ENCODE data around the gene HNRNPUL1.

The HNRNPUL1 gene

GRCh38 chr19:41234512-41235168, 29.5 kb upstream of the HNRNPUL1 start:
- no peak for DNase-seq (ENCODE audit: low read depth, low spot score)

DNA sequence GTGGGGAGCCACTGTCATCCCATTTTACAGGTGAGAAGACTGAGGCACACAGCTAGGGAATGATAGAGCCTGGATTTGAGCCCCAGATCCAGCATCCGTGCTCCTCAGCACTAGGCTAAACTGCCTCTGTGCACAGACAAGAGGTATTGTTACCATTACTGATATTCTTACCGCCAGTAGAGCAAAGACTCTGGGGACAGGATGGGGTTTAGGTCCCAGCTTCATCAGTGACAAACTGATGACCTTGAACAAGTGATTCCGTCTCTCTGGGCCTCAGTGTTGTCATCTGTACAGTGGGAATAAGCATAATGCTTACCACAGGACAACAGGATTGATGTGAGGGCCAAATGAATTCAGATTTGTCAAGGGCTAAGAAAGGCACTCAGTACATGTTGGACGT, 28.7 kb upstream of the HNRNPUL1 start:
- no peak for DNase-seq (ENCODE audit: low read depth, low spot score)

DNA sequence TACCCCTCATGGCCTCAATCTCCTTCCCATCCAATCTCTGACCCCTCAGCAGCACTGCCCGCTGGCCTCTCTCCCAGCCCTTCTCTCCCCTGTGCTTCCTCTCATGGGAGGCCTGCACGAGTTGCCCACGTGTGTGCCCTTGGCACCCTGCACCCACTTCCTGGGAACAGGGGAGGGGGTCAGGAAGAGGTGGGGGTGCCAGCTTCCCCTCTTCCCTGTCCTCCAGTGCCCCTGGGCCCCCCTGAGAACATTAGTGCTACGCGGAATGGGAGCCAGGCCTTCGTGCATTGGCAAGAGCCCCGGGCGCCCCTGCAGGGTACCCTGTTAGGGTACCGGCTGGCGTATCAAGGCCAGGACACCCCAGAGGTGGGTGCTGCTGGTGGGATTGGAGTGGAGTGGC, 25.9 kb upstream of the HNRNPUL1 start:
- no peak for DNase-seq (ENCODE audit: low read depth, low spot score)

DNA sequence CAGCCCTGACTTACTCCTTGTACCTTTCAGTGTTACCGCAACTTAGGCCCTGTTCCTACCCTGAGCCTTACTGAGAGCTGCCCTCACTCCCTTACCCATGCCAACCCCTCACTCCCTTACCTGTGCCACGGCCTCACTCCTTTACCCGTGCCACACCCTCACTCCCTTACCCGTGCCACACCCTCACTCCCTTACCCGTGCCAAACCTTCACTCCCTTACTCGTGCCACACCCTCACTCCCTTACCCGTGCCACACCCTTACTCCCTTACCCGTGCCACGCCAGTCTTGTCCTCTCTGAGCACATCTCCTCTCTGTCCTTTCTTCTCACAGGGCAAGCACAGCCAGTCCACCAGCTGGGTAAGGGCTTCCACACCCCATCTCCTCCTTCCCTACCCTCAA, 24.8 kb upstream of the HNRNPUL1 start:
- DNase-seq (ENCODE audit: low read depth, low spot score) = no peak

- no peak for DNase-seq (ENCODE audit: low read depth, low spot score)
Measured at GRCh38 chr19:41239961-41240574, 24.1 kb upstream of the HNRNPUL1 start.

- no peak for DNase-seq (ENCODE audit: low read depth, low spot score)
Measured at GRCh38 chr19:41241859-41242258, 22.3 kb upstream of the HNRNPUL1 start.

DNA sequence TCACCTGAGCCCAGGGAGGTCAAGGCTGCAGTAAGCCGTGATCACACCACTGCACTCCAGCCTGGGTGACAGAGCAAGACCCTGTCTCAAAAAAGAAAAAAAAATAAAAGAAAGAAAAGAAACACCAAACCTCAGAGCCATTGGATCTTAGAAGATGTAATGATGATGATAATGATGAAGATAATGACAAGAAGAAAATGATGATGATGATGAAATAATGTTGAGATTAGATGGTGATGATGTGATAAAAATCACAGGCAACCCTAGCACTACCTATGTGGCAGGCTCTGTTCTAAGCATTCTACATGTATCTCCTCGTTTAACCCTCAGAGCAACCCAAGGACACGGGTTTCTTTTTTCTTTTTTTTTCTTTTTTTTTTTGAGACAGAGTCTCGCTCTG, 20.1 kb upstream of the HNRNPUL1 start:
- DNase-seq (ENCODE audit: low read depth, low spot score) = no peak

GRCh38 chr19:41245843-41246242, 18.3 kb upstream of the HNRNPUL1 start:
- DNase-seq (ENCODE audit: low read depth, low spot score) = no peak

GRCh38 chr19:41248895-41249294, 15.3 kb upstream of the HNRNPUL1 start:
- no peak for DNase-seq (ENCODE audit: low read depth, low spot score)

GRCh38 chr19:41249707-41250423, 14.3 kb upstream of the HNRNPUL1 start:
- no peak for DNase-seq (ENCODE audit: low read depth, low spot score)

DNA sequence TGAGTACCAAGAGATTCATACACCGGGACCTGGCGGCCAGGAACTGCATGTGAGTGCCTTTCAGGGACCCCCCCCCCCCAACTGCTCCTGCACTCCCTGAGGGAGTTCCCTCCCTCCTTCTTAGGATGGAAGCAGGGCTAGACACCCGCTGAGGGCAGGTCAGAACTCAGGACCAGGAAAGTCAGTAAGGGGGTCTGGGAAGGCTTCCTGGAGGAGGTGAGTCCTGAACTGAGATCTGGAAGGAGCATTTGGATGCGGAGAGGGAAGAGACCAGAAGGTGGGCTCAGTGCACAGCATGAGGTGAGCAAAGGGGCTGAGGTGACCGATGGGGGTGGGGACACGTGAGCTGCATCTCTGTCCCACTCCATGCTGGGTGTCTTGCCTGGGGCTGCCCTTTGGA, 10.5 kb upstream of the HNRNPUL1 start:
- no peak for DNase-seq (ENCODE audit: low read depth, low spot score)

DNA sequence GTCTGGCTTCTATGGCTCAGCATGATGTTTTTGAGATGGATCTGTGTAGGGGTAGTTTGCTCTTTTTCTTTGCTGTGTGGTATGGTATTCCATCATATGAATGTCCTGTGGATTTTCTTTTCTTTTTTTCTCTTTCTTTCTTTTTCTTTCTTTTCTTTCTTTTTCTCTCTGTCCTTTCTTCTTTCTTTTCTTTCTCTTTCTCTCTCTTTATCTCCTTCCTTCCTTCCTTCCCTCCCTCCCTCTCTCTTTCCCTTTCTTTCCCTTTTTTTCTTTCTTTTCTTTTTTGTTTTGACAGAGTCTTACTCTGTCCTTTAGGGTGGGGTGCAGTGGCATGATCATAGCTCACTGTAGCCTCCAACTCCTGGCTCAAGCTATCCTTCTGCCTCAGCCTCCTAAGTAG, 9.0 kb upstream of the HNRNPUL1 start:
- DNase-seq (ENCODE audit: low read depth, low spot score) = no peak

GRCh38 chr19:41261474-41262190, 2.5 kb upstream of the HNRNPUL1 start:
- DNase-seq (ENCODE audit: low read depth, low spot score) = no peak

- DNase-seq (ENCODE audit: low read depth, low spot score) = peak; percentile 22
Measured at GRCh38 chr19:41263042-41263849, 926 bp upstream of the HNRNPUL1 start.

DNA sequence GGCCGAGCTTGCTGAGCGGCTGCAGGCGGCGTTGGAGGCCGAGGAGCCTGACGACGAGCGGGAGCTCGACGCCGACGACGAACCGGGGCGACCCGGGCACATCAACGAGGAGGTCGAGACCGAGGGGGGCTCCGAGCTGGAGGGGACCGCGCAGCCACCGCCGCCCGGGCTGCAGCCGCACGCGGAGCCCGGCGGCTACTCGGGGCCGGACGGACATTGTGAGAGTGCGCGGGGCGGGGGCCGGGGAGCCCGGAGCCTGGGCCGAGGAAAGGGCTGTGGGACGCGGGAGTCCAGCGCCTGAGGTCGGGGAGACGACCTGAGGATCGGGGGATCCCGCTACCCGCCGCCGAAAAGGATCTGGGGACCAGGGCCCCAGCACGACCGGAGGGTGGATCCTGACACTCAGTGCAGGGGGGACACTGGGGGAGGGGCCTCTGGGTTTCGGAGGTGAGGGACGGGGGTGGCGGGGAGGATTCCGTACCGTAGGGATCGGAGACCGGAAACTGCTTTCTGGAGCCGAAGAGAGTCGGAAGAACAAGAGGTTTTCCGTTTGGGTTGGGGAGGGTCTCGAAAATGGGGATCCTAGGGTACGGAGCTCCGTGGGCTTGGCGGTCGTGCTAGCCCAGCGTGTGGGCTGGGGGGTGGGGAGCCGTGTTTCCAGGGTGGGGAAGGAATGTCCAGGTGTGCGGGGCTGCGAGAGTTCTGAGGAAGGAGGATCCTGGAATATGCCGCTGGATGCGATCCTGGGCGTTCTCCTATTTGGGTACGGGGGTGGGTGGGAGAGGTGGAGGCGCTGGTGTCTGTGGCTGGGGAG, 616 bp downstream of the HNRNPUL1 start:
- DNase-seq (ENCODE audit: low read depth, low spot score) = no peak

DNA sequence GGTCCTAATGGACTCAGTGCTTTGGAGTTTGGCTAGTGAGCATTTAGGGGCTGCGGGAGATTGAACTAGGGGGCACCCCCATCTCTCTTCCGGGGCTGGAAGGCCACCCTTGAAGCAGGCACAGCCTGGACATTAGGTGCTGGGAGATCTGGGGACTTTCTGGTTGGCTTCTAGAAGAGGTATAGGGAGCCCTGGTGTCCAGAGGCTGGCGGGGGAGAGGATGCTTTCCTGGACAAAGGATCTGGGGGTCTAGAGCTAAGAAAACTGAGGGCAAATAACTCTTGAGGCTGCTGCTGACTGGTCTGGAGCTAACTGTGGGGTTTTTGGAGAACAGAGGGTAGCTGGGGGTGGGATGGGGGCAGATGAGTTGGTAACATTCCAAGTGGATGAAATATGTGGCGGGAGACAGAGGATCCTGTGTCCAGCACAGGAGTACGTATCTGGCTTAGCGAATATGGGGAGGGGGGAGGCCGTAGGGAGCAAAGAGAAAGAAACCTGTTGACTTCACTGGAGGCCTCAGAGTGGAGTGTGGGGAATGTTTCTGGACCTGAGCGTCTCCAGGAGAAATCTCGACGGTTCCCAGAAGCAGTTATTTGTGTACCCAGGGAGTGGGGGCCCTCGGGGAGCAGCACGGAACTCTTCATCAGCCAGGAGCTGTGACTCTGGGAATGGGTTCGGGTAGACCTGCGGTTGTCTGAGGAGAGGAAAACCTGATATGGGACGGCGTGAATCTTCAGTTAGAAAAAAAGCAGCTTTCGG, 1.4 kb downstream of the HNRNPUL1 start:
- no peak for DNase-seq (ENCODE audit: low read depth, low spot score)

- DNase-seq (ENCODE audit: low read depth, low spot score) = no peak
Measured at GRCh38 chr19:41269055-41269454, 4.9 kb downstream of the HNRNPUL1 start.

- DNase-seq (ENCODE audit: low read depth, low spot score) = no peak
Measured at GRCh38 chr19:41269571-41269970, 5.4 kb downstream of the HNRNPUL1 start.

GRCh38 chr19:41273076-41273475, 8.9 kb downstream of the HNRNPUL1 start:
- no peak for DNase-seq (ENCODE audit: low read depth, low spot score)

- DNase-seq (ENCODE audit: low read depth, low spot score) = no peak
Measured at GRCh38 chr19:41274802-41275201, 10.6 kb downstream of the HNRNPUL1 start.
